GM21423 (cell line): ENCODE data around the gene SERPINF2.
"Not testable (repeated sequence)": the region's sequence is repeated elsewhere in the genome, so short reads cannot be mapped to it uniquely, and the experiment has no call there.

ENCODE experiments used
- ATAC-seq: cut with Tn5 transposase; IDR thresholded peaks from one replicate; pipeline ENCODE4 v1.9.1; 2021; ENCODE audit warnings: mild to moderate bottlenecking, moderate library complexity; ENCODE audit not compliant: unreplicated experiment

SERPINF2 gene

GRCh38 chr17:1786708-1787107 lies 44.0 kb downstream of the SERPINF2 start:
- no peak for ATAC-seq

GRCh38 chr17:1787301-1787902 lies 44.7 kb downstream of the SERPINF2 start:
- no peak for ATAC-seq

- no peak for ATAC-seq
Measured at GRCh38 chr17:1789936-1790335, 47.3 kb downstream of the SERPINF2 start.

- ATAC-seq: no peak
Measured at GRCh38 chr17:1792495-1793446, 50.1 kb downstream of the SERPINF2 start.

GRCh38 chr17:1793447-1793806 lies 50.8 kb downstream of the SERPINF2 start:
- ATAC-seq: no peak

- no peak for ATAC-seq
Measured at GRCh38 chr17:1796800-1797199, 54.1 kb downstream of the SERPINF2 start.

GRCh38 chr17:1797323-1797722 lies 54.7 kb downstream of the SERPINF2 start:
- no peak for ATAC-seq

GRCh38 chr17:1797846-1798245 lies 55.2 kb downstream of the SERPINF2 start:
- not testable (repeated sequence) for ATAC-seq

GRCh38 chr17:1800240-1800639 lies 57.6 kb downstream of the SERPINF2 start:
- no peak for ATAC-seq

GRCh38 chr17:1800712-1801111 lies 58.0 kb downstream of the SERPINF2 start:
- ATAC-seq: no peak

GRCh38 chr17:1802429-1802828 lies 59.8 kb downstream of the SERPINF2 start:
- ATAC-seq: no peak

- no peak for ATAC-seq
Measured at GRCh38 chr17:1803280-1803679, 60.6 kb downstream of the SERPINF2 start.
